Measurements from ENCODE around the gene PSTPIP1.

DNA sequence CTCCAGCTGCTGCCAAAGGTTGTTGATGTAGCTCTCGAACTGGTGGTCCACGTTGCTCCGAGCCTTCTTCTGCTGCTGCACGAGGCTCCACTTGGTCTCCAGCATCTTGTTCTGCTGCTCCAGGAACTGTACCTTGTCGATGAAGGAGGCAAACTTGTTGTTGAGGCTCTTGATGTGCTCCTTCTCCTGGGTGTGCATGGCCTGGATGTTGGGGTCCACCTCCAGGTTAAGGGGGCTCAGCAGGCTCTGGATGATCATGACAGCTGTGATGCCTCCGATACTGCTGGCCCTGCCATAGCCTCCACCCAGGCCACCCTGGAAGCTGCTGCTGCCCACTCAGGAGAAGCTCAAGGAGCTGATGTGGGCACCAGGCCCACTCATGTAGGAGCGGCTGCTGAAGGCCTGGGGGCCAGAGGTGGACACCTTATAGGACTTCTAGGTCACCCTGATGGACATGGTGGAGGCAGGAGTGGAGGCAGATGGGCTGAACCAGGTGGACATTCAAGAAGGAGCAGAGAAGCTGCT, 14.9 kb upstream of the PSTPIP1 start:
- TF ChIP-seq, protein P1, sequence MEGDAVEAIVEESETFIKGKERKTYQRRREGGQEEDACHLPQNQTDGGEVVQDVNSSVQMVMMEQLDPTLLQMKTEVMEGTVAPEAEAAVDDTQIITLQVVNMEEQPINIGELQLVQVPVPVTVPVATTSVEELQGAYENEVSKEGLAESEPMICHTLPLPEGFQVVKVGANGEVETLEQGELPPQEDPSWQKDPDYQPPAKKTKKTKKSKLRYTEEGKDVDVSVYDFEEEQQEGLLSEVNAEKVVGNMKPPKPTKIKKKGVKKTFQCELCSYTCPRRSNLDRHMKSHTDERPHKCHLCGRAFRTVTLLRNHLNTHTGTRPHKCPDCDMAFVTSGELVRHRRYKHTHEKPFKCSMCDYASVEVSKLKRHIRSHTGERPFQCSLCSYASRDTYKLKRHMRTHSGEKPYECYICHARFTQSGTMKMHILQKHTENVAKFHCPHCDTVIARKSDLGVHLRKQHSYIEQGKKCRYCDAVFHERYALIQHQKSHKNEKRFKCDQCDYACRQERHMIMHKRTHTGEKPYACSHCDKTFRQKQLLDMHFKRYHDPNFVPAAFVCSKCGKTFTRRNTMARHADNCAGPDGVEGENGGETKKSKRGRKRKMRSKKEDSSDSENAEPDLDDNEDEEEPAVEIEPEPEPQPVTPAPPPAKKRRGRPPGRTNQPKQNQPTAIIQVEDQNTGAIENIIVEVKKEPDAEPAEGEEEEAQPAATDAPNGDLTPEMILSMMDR (IDR thresholded peaks at IDR 0.05), result no peak
- no peak for TF ChIP-seq POLR2A (IDR thresholded peaks at IDR 0.05)

Data from lower leg skin (tissue), 3 donors.